Panc1 (cell line): ENCODE data around the gene MCF2L.

Experiments
- CTCF ChIP-seq: fragments of 450-650 bp; IDR thresholded peaks from 2 replicates; pipeline ENCODE4 v1.5.1; 2017; ENCODE audit warnings: mild to moderate bottlenecking
- POLR2AphosphoS5 ChIP-seq: IDR thresholded peaks from 2 replicates; pipeline ENCODE4 v1.6.1; 2012; ENCODE audit warnings: mild to moderate bottlenecking, low read depth, low read length, moderate library complexity
- REST ChIP-seq, 2 experiments: IDR thresholded peaks; 2 replicates each; pipeline ENCODE4 v1.6.1; 2011 to 2012; ENCODE audit warnings: low read depth in 2 of 2, control low read depth in 1 of 2, low read length in 1 of 2, mild to moderate bottlenecking in 1 of 2, moderate library complexity in 1 of 2; ENCODE audit not compliant: insufficient read depth in 1 of 2

- TF ChIP-seq POLR2AphosphoS5 = no peak
- no peak; the same call in 1 of the 2 replicates for TF ChIP-seq CTCF
- TF ChIP-seq REST (IDR thresholded peaks at IDR 0.05; ENCODE audit: insufficient read depth in 1 of 2, low read depth in 2 of 2, low read length in 1 of 2) = no peak
Measured at GRCh38 chr13:113086031-113086750, 117.2 kb downstream of the MCF2L start.
